GM18519 (cell line): ENCODE measurements around the gene JAG2.

Experiments used
- ATAC-seq: cut with Tn5 transposase; IDR thresholded peaks from one replicate; pipeline ENCODE4 v1.9.1; 2021; ENCODE audit warnings: mild to moderate bottlenecking, moderate library complexity; ENCODE audit not compliant: unreplicated experiment, low FRiP score

The JAG2 gene

GRCh38 chr14:105167303-105168092 lies 1.1 kb downstream of the JAG2 start:
- no peak for ATAC-seq

GRCh38 chr14:105166571-105167302 lies 1.8 kb downstream of the JAG2 start:
- no peak for ATAC-seq

- no peak for ATAC-seq
These were observed 2.7 kb downstream of the JAG2 start for GRCh38 chr14:105165761-105166485.

- ATAC-seq = no peak
These were observed 3.4 kb downstream of the JAG2 start for GRCh38 chr14:105165134-105165704.

GRCh38 chr14:105163040-105163742 lies 5.4 kb downstream of the JAG2 start:
- ATAC-seq = no peak

- ATAC-seq = no peak
These were observed 6.0 kb downstream of the JAG2 start for GRCh38 chr14:105162669-105162979.

GRCh38 chr14:105161964-105162668 lies 6.5 kb downstream of the JAG2 start:
- no peak for ATAC-seq

GRCh38 chr14:105161309-105161708 lies 7.3 kb downstream of the JAG2 start:
- ATAC-seq = no peak

- ATAC-seq = no peak
These were observed 7.8 kb downstream of the JAG2 start for GRCh38 chr14:105160776-105161175.

- ATAC-seq = no peak
These were observed 9.2 kb downstream of the JAG2 start for GRCh38 chr14:105159344-105159743.

GRCh38 chr14:105158794-105159193 lies 9.8 kb downstream of the JAG2 start:
- ATAC-seq = no peak

GRCh38 chr14:105157872-105158271 lies 10.7 kb downstream of the JAG2 start:
- no peak for ATAC-seq

- ATAC-seq = no peak
These were observed 11.9 kb downstream of the JAG2 start for GRCh38 chr14:105156414-105157375.

- ATAC-seq = no peak
These were observed 12.7 kb downstream of the JAG2 start for GRCh38 chr14:105155681-105156413.

GRCh38 chr14:105155071-105155651 lies 13.4 kb downstream of the JAG2 start:
- no peak for ATAC-seq

GRCh38 chr14:105154476-105154871 lies 14.1 kb downstream of the JAG2 start:
- ATAC-seq = no peak

- ATAC-seq = no peak
These were observed 14.7 kb downstream of the JAG2 start for GRCh38 chr14:105153739-105154475.
